Endothelial cell (in vitro differentiated cells): ENCODE results near the gene OTX2. TPM values are rescaled to one million over a fixed set of nuclear protein-coding genes. Genes with fewer than 3 reads are reported as not detected.

Experiments
- DNase-seq: peaks from one replicate; pipeline ENCODE4 v3.0.0; 2021; ENCODE audit warnings: low spot score
- H3K27ac Mint-ChIP-seq: one replicate; pipeline ENCODE4 v1.8.0; 2021; ENCODE audit warnings: mixed read lengths, inconsistent platforms; ENCODE audit not compliant: unreplicated experiment
- H3K27me3 Mint-ChIP-seq: one replicate; pipeline ENCODE4 v1.8.0; 2021; ENCODE audit warnings: mild to moderate bottlenecking, moderate library complexity, mixed read lengths, inconsistent platforms; ENCODE audit not compliant: unreplicated experiment
- H3K36me3 Mint-ChIP-seq: one replicate; pipeline ENCODE4 v1.8.0; 2021; ENCODE audit warnings: mild to moderate bottlenecking, low read depth, mixed read lengths, inconsistent platforms; ENCODE audit not compliant: unreplicated experiment
- H3K4me1 Mint-ChIP-seq: one replicate; pipeline ENCODE4 v1.8.0; 2021; ENCODE audit warnings: mild to moderate bottlenecking, mixed read lengths, inconsistent platforms; ENCODE audit not compliant: unreplicated experiment
- H3K4me3 Mint-ChIP-seq: one replicate; pipeline ENCODE4 v1.8.0; 2021; ENCODE audit warnings: mild to moderate bottlenecking, mixed read lengths, inconsistent platforms; ENCODE audit not compliant: unreplicated experiment
- H3K9me3 Mint-ChIP-seq: one replicate; pipeline ENCODE4 v1.8.0; 2021; ENCODE audit warnings: mixed read lengths, inconsistent platforms; ENCODE audit not compliant: unreplicated experiment
- CTCF ChIP-seq: fragments of 200-600 bp; sonication (generic); IDR thresholded peaks from one replicate; pipeline ENCODE4 v1.5.0; 2021; ENCODE audit warnings: antibody characterized with exemption; ENCODE audit not compliant: unreplicated experiment
- total RNA-seq: library from RNA; stranded (reverse); fragmentation: NEBNext Ultra II Directional; extraction: Animal tissue kit (Norgen Biotek cat#: 25700); gene quantifications from one replicate; pipeline ENCODE4 v1.2.1, GENCODE V29; 2021; ENCODE audit not compliant: unreplicated experiment

OTX2 gene
- total RNA-seq, 1 donor from 2014 or later = 12.0 TPM

- H3K4me3 Mint-ChIP-seq = peak overlapping the region; percentile 91
- peak overlapping the region; percentile 3 for H3K27ac Mint-ChIP-seq
- DNase-seq = peak; percentile 19
- TF ChIP-seq CTCF = no peak
- H3K4me1 Mint-ChIP-seq = peaks cover 52% of the 10 kb centered on the region
- H3K9me3 Mint-ChIP-seq = no peaks in the 10 kb centered on the region
- peaks cover 31% of the 10 kb centered on the region for H3K27me3 Mint-ChIP-seq
- H3K36me3 Mint-ChIP-seq = peaks cover 13% of the 10 kb centered on the region
Measured at GRCh38 chr14:56809270-56810146, 771 bp downstream of the OTX2 start.

- H3K4me3 Mint-ChIP-seq = peak overlapping the region; percentile 91
- peak; percentile 36 for DNase-seq
- H3K4me1 Mint-ChIP-seq = peaks cover 54% of the 10 kb centered on the region
- no peak for TF ChIP-seq CTCF
- H3K36me3 Mint-ChIP-seq = peaks cover 19% of the 10 kb centered on the region
- H3K9me3 Mint-ChIP-seq = no peaks in the 10 kb centered on the region
- peaks cover 33% of the 10 kb centered on the region for H3K27me3 Mint-ChIP-seq
- peak overlapping the region; percentile 0 for H3K27ac Mint-ChIP-seq
Measured at GRCh38 chr14:56808383-56809269, 1.7 kb downstream of the OTX2 start.

- Mint-ChIP-seq H3K4me1 (peaks cover 50% of the 10 kb centered on the region), H3K27ac (peak overlapping the region; percentile 0), H3K27me3 (peaks cover 33% of the 10 kb centered on the region), H3K36me3 (peaks cover 19% of the 10 kb centered on the region), H3K4me3 (peak overlapping the region; percentile 87), H3K9me3 (no peaks in the 10 kb centered on the region)
- no peak for TF ChIP-seq CTCF
- DNase-seq = no peak
Measured at GRCh38 chr14:56808110-56808382, 2.2 kb downstream of the OTX2 start.

GRCh38 chr14:56807386-56808109 is 2.7 kb downstream of the OTX2 start:
- DNase-seq = peak; percentile 21
- H3K27me3 Mint-ChIP-seq = peaks cover 30% of the 10 kb centered on the region
- no peak for TF ChIP-seq CTCF
- peak overlapping the region; percentile 87 for H3K4me3 Mint-ChIP-seq
- H3K9me3 Mint-ChIP-seq = no peaks in the 10 kb centered on the region
- peaks cover 21% of the 10 kb centered on the region for H3K36me3 Mint-ChIP-seq
- no peak overlapping the region for H3K27ac Mint-ChIP-seq
- peaks cover 51% of the 10 kb centered on the region for H3K4me1 Mint-ChIP-seq
